Measurements from ENCODE around the gene CHST4. TPM values are rescaled to one million over a fixed set of nuclear protein-coding genes. Genes with fewer than 3 reads are reported as not detected.
"Not testable (repeated sequence)": the region's sequence is repeated elsewhere in the genome, so short reads cannot be mapped to it uniquely, and the experiment has no call there.

Gene CHST4
- polyA plus RNA-seq, 1 donor from 2014 or later = not detected

DNA sequence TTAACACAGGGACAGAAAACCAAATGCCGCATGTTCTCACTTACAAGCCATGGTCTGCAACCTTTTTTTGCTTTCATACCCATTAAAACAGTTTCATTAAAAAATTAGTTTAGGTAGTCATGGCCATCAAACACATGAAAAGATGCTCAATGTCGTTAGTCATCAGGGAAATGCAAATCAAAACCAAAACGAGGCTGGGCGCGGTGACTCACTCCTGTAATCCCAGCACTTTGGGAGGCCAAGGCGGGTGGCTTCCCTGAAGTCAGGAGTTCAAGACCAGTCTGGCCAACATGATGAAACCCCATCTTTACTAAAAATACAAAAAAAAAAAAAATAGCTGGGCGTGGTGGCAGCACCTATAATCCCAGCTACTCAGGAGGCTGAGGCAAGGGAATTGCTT, 22.2 kb upstream of the CHST4 start:
- not testable (repeated sequence) for H4K20me1 ChIP-seq (ENCODE audit: insufficient read depth); H3K27ac ChIP-seq (ENCODE audit: low read length); H3K27me3 ChIP-seq (ENCODE audit: insufficient read depth, low read depth, low read length); H3K9ac ChIP-seq (ENCODE audit: low read length); H3F3A ChIP-seq (ENCODE audit: insufficient read depth, low read length, poor library complexity, severe bottlenecking); H2AFZ ChIP-seq (ENCODE audit: low read depth, low read length); H3K9me3 ChIP-seq (ENCODE audit: low read length); H3K4me3 ChIP-seq (ENCODE audit: low read length); H3K79me2 ChIP-seq (replicated peaks; ENCODE audit: insufficient read depth, low read length); H3K4me2 ChIP-seq (ENCODE audit: low read length); H3K9me2 ChIP-seq (ENCODE audit: insufficient read depth, low read length); H3K36me3 ChIP-seq (ENCODE audit: insufficient read depth, low read length)

GRCh38 chr16:71504901-71505300, 21.3 kb upstream of the CHST4 start:
- TF ChIP-seq, protein P1, sequence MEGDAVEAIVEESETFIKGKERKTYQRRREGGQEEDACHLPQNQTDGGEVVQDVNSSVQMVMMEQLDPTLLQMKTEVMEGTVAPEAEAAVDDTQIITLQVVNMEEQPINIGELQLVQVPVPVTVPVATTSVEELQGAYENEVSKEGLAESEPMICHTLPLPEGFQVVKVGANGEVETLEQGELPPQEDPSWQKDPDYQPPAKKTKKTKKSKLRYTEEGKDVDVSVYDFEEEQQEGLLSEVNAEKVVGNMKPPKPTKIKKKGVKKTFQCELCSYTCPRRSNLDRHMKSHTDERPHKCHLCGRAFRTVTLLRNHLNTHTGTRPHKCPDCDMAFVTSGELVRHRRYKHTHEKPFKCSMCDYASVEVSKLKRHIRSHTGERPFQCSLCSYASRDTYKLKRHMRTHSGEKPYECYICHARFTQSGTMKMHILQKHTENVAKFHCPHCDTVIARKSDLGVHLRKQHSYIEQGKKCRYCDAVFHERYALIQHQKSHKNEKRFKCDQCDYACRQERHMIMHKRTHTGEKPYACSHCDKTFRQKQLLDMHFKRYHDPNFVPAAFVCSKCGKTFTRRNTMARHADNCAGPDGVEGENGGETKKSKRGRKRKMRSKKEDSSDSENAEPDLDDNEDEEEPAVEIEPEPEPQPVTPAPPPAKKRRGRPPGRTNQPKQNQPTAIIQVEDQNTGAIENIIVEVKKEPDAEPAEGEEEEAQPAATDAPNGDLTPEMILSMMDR (IDR thresholded peaks at IDR 0.05; ENCODE audit: poor library complexity, severe bottlenecking) = no peak
- no peak for TF ChIP-seq EZH2 (IDR thresholded peaks at IDR 0.05; ENCODE audit: borderline replicate concordance, insufficient read depth, low read length, poor library complexity, severe bottlenecking)
- no peak for TF ChIP-seq MXI1 (conservative IDR thresholded peaks at IDR 0.05; ENCODE audit: poor library complexity, severe bottlenecking)
- no peak for TF ChIP-seq SMC3 (conservative IDR thresholded peaks at IDR 0.05; ENCODE audit: poor library complexity)
- no peak for TF ChIP-seq RAD21 (conservative IDR thresholded peaks at IDR 0.05)
- TF ChIP-seq EP300 (conservative IDR thresholded peaks at IDR 0.05; ENCODE audit: poor library complexity, severe bottlenecking) = no peak
- no peak for TF ChIP-seq TAF1 (IDR thresholded peaks at IDR 0.05; ENCODE audit: low read depth)
- TF ChIP-seq, protein P2, sequence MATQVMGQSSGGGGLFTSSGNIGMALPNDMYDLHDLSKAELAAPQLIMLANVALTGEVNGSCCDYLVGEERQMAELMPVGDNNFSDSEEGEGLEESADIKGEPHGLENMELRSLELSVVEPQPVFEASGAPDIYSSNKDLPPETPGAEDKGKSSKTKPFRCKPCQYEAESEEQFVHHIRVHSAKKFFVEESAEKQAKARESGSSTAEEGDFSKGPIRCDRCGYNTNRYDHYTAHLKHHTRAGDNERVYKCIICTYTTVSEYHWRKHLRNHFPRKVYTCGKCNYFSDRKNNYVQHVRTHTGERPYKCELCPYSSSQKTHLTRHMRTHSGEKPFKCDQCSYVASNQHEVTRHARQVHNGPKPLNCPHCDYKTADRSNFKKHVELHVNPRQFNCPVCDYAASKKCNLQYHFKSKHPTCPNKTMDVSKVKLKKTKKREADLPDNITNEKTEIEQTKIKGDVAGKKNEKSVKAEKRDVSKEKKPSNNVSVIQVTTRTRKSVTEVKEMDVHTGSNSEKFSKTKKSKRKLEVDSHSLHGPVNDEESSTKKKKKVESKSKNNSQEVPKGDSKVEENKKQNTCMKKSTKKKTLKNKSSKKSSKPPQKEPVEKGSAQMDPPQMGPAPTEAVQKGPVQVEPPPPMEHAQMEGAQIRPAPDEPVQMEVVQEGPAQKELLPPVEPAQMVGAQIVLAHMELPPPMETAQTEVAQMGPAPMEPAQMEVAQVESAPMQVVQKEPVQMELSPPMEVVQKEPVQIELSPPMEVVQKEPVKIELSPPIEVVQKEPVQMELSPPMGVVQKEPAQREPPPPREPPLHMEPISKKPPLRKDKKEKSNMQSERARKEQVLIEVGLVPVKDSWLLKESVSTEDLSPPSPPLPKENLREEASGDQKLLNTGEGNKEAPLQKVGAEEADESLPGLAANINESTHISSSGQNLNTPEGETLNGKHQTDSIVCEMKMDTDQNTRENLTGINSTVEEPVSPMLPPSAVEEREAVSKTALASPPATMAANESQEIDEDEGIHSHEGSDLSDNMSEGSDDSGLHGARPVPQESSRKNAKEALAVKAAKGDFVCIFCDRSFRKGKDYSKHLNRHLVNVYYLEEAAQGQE (IDR thresholded peaks at IDR 0.05; ENCODE audit: borderline replicate concordance) = no peak
- no peak for TF ChIP-seq POLR2AphosphoS5 (IDR thresholded peaks at IDR 0.05)
- Histone ChIP-seq H3K27me3 (ENCODE audit: insufficient read depth, low read depth, low read length) (no peaks in the 10 kb centered on the region), H3K4me3 (ENCODE audit: low read length) (no peak overlapping the region), H4K20me1 (ENCODE audit: insufficient read depth) (no peaks in the 10 kb centered on the region), H3K36me3 (ENCODE audit: insufficient read depth, low read length) (no peaks in the 10 kb centered on the region), H2AFZ (ENCODE audit: low read depth, low read length) (no peak overlapping the region), H3K9ac (ENCODE audit: low read length) (no peak overlapping the region), H3K4me2 (ENCODE audit: low read length) (no peak overlapping the region), H3K9me2 (ENCODE audit: insufficient read depth, low read length) (no peaks in the 10 kb centered on the region), H3K27ac (ENCODE audit: low read length) (no peak overlapping the region), H3K79me2 (replicated peaks; ENCODE audit: insufficient read depth, low read length) (no peaks in the 10 kb centered on the region), H3K9me3 (ENCODE audit: low read length) (no peaks in the 10 kb centered on the region), H3F3A (ENCODE audit: insufficient read depth, low read length, poor library complexity, severe bottlenecking) (no peaks in the 10 kb centered on the region)

GRCh38 chr16:71507061-71507460, 19.2 kb upstream of the CHST4 start:
- Histone ChIP-seq H3K9ac (ENCODE audit: low read length) (no peak overlapping the region), H3F3A (ENCODE audit: insufficient read depth, low read length, poor library complexity, severe bottlenecking) (no peaks in the 10 kb centered on the region), H3K27ac (ENCODE audit: low read length) (no peak overlapping the region), H3K4me3 (ENCODE audit: low read length) (no peak overlapping the region), H3K4me2 (ENCODE audit: low read length) (no peak overlapping the region), H2AFZ (ENCODE audit: low read depth, low read length) (no peak overlapping the region), H3K9me2 (ENCODE audit: insufficient read depth, low read length) (no peaks in the 10 kb centered on the region), H3K27me3 (ENCODE audit: insufficient read depth, low read depth, low read length) (no peaks in the 10 kb centered on the region), H3K79me2 (replicated peaks; ENCODE audit: insufficient read depth, low read length) (no peaks in the 10 kb centered on the region), H3K36me3 (ENCODE audit: insufficient read depth, low read length) (no peaks in the 10 kb centered on the region), H3K9me3 (ENCODE audit: low read length) (no peaks in the 10 kb centered on the region), H4K20me1 (ENCODE audit: insufficient read depth) (no peaks in the 10 kb centered on the region)
- TF ChIP-seq MXI1 (conservative IDR thresholded peaks at IDR 0.05; ENCODE audit: poor library complexity, severe bottlenecking) (no peak), EZH2 (IDR thresholded peaks at IDR 0.05; ENCODE audit: borderline replicate concordance, insufficient read depth, low read length, poor library complexity, severe bottlenecking) (no peak), SMC3 (conservative IDR thresholded peaks at IDR 0.05; ENCODE audit: poor library complexity) (no peak)

Measured in neural cell (in vitro differentiated cells).